ENCODE results near the gene TYMS.

Gene TYMS

GRCh38 chr18:622289-622688 is 35.2 kb upstream of the TYMS start:
- H3K9ac ChIP-seq (ENCODE audit: low read depth, low read length), result no peak overlapping the region
- no peaks in the 10 kb centered on the region for H3K9me3 ChIP-seq (ENCODE audit: control insufficient read depth, insufficient read depth, low read length)
- no peak overlapping the region for H3K4me3 ChIP-seq (ENCODE audit: low read depth, low read length)
- H3K27me3 ChIP-seq (ENCODE audit: control insufficient read depth, insufficient read depth, low read length), result no peaks in the 10 kb centered on the region
- no peaks in the 10 kb centered on the region for H3K4me1 ChIP-seq (ENCODE audit: control insufficient read depth, insufficient read depth, low read length)
- H3K36me3 ChIP-seq (ENCODE audit: control insufficient read depth, insufficient read depth, low read length), result no peaks in the 10 kb centered on the region

GRCh38 chr18:623761-624620 is 33.5 kb upstream of the TYMS start:
- H3K9ac ChIP-seq (ENCODE audit: low read depth, low read length), result no peak overlapping the region
- H3K27me3 ChIP-seq (ENCODE audit: control insufficient read depth, insufficient read depth, low read length), result no peaks in the 10 kb centered on the region
- no peak overlapping the region for H3K4me3 ChIP-seq (ENCODE audit: low read depth, low read length)
- H3K4me1 ChIP-seq (ENCODE audit: control insufficient read depth, insufficient read depth, low read length), result no peaks in the 10 kb centered on the region
- H3K9me3 ChIP-seq (ENCODE audit: control insufficient read depth, insufficient read depth, low read length), result no peaks in the 10 kb centered on the region
- H3K36me3 ChIP-seq (ENCODE audit: control insufficient read depth, insufficient read depth, low read length), result no peaks in the 10 kb centered on the region

- no peaks in the 10 kb centered on the region for H3K27me3 ChIP-seq (ENCODE audit: control insufficient read depth, insufficient read depth, low read length)
These were observed 30.2 kb upstream of the TYMS start for GRCh38 chr18:627231-627630.

GRCh38 chr18:629269-630150 is 27.9 kb upstream of the TYMS start:
- Histone ChIP-seq H3K4me3 (ENCODE audit: low read depth, low read length) (no peak overlapping the region), H3K9ac (ENCODE audit: low read depth, low read length) (no peak overlapping the region), H3K9me3 (ENCODE audit: control insufficient read depth, insufficient read depth, low read length) (no peaks in the 10 kb centered on the region), H3K27me3 (ENCODE audit: control insufficient read depth, insufficient read depth, low read length) (no peaks in the 10 kb centered on the region), H3K36me3 (ENCODE audit: control insufficient read depth, insufficient read depth, low read length) (no peaks in the 10 kb centered on the region), H3K4me1 (ENCODE audit: control insufficient read depth, insufficient read depth, low read length) (peaks cover under 1% of the 10 kb centered on the region)

More at GRCh38 chr18:627231-627630, 30.2 kb upstream of the TYMS start:
- Histone ChIP-seq H3K4me1 (ENCODE audit: control insufficient read depth, insufficient read depth, low read length) (no peaks in the 10 kb centered on the region), H3K4me3 (ENCODE audit: low read depth, low read length) (no peak overlapping the region), H3K9ac (ENCODE audit: low read depth, low read length) (no peak overlapping the region), H3K9me3 (ENCODE audit: control insufficient read depth, insufficient read depth, low read length) (no peaks in the 10 kb centered on the region), H3K36me3 (ENCODE audit: control insufficient read depth, insufficient read depth, low read length) (no peaks in the 10 kb centered on the region)

DNA sequence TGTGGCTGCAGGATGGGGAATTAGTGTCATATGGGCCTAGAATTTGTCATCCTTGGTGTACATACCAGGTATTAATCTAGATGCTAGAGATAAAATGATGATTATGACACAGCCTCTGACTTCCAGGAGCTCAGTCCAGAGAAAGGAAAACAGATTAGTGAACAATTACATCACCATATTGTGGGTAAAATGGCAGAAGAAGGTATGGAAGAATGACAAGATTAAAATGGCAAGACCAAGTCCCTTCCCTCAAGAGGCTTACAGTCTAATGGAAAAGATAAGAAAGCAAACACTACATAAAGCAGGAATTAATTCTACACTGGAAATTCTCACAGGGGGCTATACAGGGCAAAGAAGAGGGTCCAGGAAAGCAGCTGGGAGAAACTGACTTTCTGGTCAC is 25.9 kb upstream of the TYMS start:
- Histone ChIP-seq H3K36me3 (ENCODE audit: control insufficient read depth, insufficient read depth, low read length) (no peaks in the 10 kb centered on the region), H3K27me3 (ENCODE audit: control insufficient read depth, insufficient read depth, low read length) (no peaks in the 10 kb centered on the region)

GRCh38 chr18:634551-635045 is 22.9 kb upstream of the TYMS start:
- H3K36me3 ChIP-seq (ENCODE audit: control insufficient read depth, insufficient read depth, low read length), result no peaks in the 10 kb centered on the region
- no peaks in the 10 kb centered on the region for H3K9me3 ChIP-seq (ENCODE audit: control insufficient read depth, insufficient read depth, low read length)
- H3K4me3 ChIP-seq (ENCODE audit: low read depth, low read length), result peak overlapping the region; percentile 58
- peaks cover 8% of the 10 kb centered on the region for H3K4me1 ChIP-seq (ENCODE audit: control insufficient read depth, insufficient read depth, low read length)
- no peaks in the 10 kb centered on the region for H3K27me3 ChIP-seq (ENCODE audit: control insufficient read depth, insufficient read depth, low read length)
- H3K9ac ChIP-seq (ENCODE audit: low read depth, low read length), result no peak overlapping the region

More for the DNA sequence above, 25.9 kb upstream of the TYMS start:
- Histone ChIP-seq H3K9ac (ENCODE audit: low read depth, low read length) (no peak overlapping the region), H3K4me3 (ENCODE audit: low read depth, low read length) (no peak overlapping the region), H3K9me3 (ENCODE audit: control insufficient read depth, insufficient read depth, low read length) (no peaks in the 10 kb centered on the region), H3K4me1 (ENCODE audit: control insufficient read depth, insufficient read depth, low read length) (peaks cover 6% of the 10 kb centered on the region)

GRCh38 chr18:635171-635570 is 22.3 kb upstream of the TYMS start:
- Histone ChIP-seq H3K27me3 (ENCODE audit: control insufficient read depth, insufficient read depth, low read length) (no peaks in the 10 kb centered on the region), H3K4me1 (ENCODE audit: control insufficient read depth, insufficient read depth, low read length) (peaks cover 8% of the 10 kb centered on the region), H3K4me3 (ENCODE audit: low read depth, low read length) (peak overlapping the region; percentile 58), H3K9me3 (ENCODE audit: control insufficient read depth, insufficient read depth, low read length) (no peaks in the 10 kb centered on the region), H3K9ac (ENCODE audit: low read depth, low read length) (no peak overlapping the region), H3K36me3 (ENCODE audit: control insufficient read depth, insufficient read depth, low read length) (no peaks in the 10 kb centered on the region)

- H3K4me3 ChIP-seq (ENCODE audit: low read depth, low read length), result no peak overlapping the region
- no peaks in the 10 kb centered on the region for H3K9me3 ChIP-seq (ENCODE audit: control insufficient read depth, insufficient read depth, low read length)
- H3K9ac ChIP-seq (ENCODE audit: low read depth, low read length), result no peak overlapping the region
- no peaks in the 10 kb centered on the region for H3K27me3 ChIP-seq (ENCODE audit: control insufficient read depth, insufficient read depth, low read length)
- no peaks in the 10 kb centered on the region for H3K36me3 ChIP-seq (ENCODE audit: control insufficient read depth, insufficient read depth, low read length)
- peaks cover 2% of the 10 kb centered on the region for H3K4me1 ChIP-seq (ENCODE audit: control insufficient read depth, insufficient read depth, low read length)
These were observed 16.2 kb upstream of the TYMS start for GRCh38 chr18:641224-641623.

- Histone ChIP-seq H3K9ac (ENCODE audit: low read depth, low read length) (no peak overlapping the region), H3K27me3 (ENCODE audit: control insufficient read depth, insufficient read depth, low read length) (no peaks in the 10 kb centered on the region), H3K4me1 (ENCODE audit: control insufficient read depth, insufficient read depth, low read length) (no peaks in the 10 kb centered on the region)
These were observed 13.0 kb upstream of the TYMS start for GRCh38 chr18:644395-645004.

GRCh38 chr18:647304-647703 is 10.1 kb upstream of the TYMS start:
- Histone ChIP-seq H3K4me1 (ENCODE audit: control insufficient read depth, insufficient read depth, low read length) (no peaks in the 10 kb centered on the region), H3K4me3 (ENCODE audit: low read depth, low read length) (no peak overlapping the region), H3K27me3 (ENCODE audit: control insufficient read depth, insufficient read depth, low read length) (no peaks in the 10 kb centered on the region), H3K9ac (ENCODE audit: low read depth, low read length) (no peak overlapping the region), H3K9me3 (ENCODE audit: control insufficient read depth, insufficient read depth, low read length) (no peaks in the 10 kb centered on the region), H3K36me3 (ENCODE audit: control insufficient read depth, insufficient read depth, low read length) (no peaks in the 10 kb centered on the region)

More at GRCh38 chr18:644395-645004, 13.0 kb upstream of the TYMS start:
- Histone ChIP-seq H3K4me3 (ENCODE audit: low read depth, low read length) (no peak overlapping the region), H3K9me3 (ENCODE audit: control insufficient read depth, insufficient read depth, low read length) (no peaks in the 10 kb centered on the region), H3K36me3 (ENCODE audit: control insufficient read depth, insufficient read depth, low read length) (no peaks in the 10 kb centered on the region)

DNA sequence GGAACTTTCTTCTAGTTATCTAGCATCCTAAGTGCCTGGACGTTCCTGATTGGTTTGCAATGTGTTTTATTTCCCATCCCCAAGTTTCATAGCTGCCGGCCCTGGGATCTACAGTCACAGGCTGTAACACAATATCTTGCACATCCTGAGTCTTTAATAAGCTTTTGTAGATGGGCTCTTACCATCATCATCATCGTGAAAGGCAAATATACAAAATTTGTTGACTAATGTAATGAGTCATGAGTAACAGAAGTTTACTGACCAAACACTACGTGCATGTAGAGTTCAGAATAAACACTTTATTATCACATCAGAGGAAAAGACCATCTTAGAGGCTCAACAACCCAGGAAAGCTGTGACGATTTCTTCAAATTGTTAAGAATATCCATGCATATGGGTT is 8.1 kb upstream of the TYMS start:
- H3K27me3 ChIP-seq (ENCODE audit: control insufficient read depth, insufficient read depth, low read length), result no peaks in the 10 kb centered on the region
- H3K9ac ChIP-seq (ENCODE audit: low read depth, low read length), result no peak overlapping the region
- no peaks in the 10 kb centered on the region for H3K36me3 ChIP-seq (ENCODE audit: control insufficient read depth, insufficient read depth, low read length)
- H3K4me1 ChIP-seq (ENCODE audit: control insufficient read depth, insufficient read depth, low read length), result no peaks in the 10 kb centered on the region
- no peaks in the 10 kb centered on the region for H3K9me3 ChIP-seq (ENCODE audit: control insufficient read depth, insufficient read depth, low read length)
- H3K4me3 ChIP-seq (ENCODE audit: low read depth, low read length), result no peak overlapping the region

Measured in iPS-15b (cell line).